Loucy (cell line): ENCODE measurements around the gene TDRD12.

Experiments used
- CTCF ChIP-seq: fragments of 200-600 bp; sonication (generic); conservative IDR thresholded peaks from 2 replicates; pipeline ENCODE4 v1.5.1; 2014; ENCODE audit warnings: mild to moderate bottlenecking, antibody characterized with exemption, low read length
- EZH2phosphoT487 ChIP-seq: fragments of 200-600 bp; IDR thresholded peaks from 2 replicates; pipeline ENCODE4 v1.6.1; 2018; ENCODE audit warnings: antibody characterized with exemption, mild to moderate bottlenecking, moderate library complexity, borderline replicate concordance

- no peak for TF ChIP-seq CTCF
- TF ChIP-seq EZH2phosphoT487: no peak
Observed at GRCh38 chr19:32688311-32688710, 31.3 kb upstream of the TDRD12 start.
